Lung (tissue), 12 donors: ENCODE results near the gene CYP27B1. TPM values are rescaled to one million over a fixed set of nuclear protein-coding genes. Genes with fewer than 3 reads are reported as not detected.

Experiments
- ATAC-seq: fragments of 200-7000 bp; cut with Tn5 transposase; one replicate; pipeline ENCODE4 v1.9.1; 2020; ENCODE audit warnings: moderate number of reproducible peaks; ENCODE audit not compliant: insufficient read depth, low FRiP score
- DNase-seq, 3 donors: peaks; one replicate each; pipeline ENCODE4 v3.0.0-alpha.2; 2013 to 2017
- H3K27ac ChIP-seq, 2 donors: one replicate each; pipeline ENCODE4 v1.5.1; 2013; ENCODE audit warnings: mild to moderate bottlenecking in 2 of 2, moderate library complexity in 2 of 2, control low read depth in 1 of 2, inconsistent platforms in 1 of 2, low read depth in 1 of 2, low read length in 1 of 2
- H3K27me3 ChIP-seq, 3 donors: one replicate each; pipeline ENCODE4 v1.5.1; 2013; ENCODE audit warnings: low read length in 2 of 3; ENCODE audit not compliant: control insufficient read depth in 3 of 3, insufficient read depth in 3 of 3
- H3K36me3 ChIP-seq, 4 donors: one replicate each; pipeline ENCODE4 v1.5.1; 2013; ENCODE audit warnings: low read length in 4 of 4, mild to moderate bottlenecking in 1 of 4, moderate library complexity in 1 of 4; ENCODE audit not compliant: control insufficient read depth in 4 of 4, insufficient read depth in 4 of 4
- H3K4me1 ChIP-seq, 5 donors: one replicate each; pipeline ENCODE4 v1.5.1; 2013; ENCODE audit warnings: low read length in 5 of 5, mild to moderate bottlenecking in 2 of 5, moderate library complexity in 1 of 5; ENCODE audit not compliant: control insufficient read depth in 5 of 5, insufficient read depth in 5 of 5
- H3K4me3 ChIP-seq: one replicate; pipeline ENCODE4 v1.5.1; 2013; ENCODE audit warnings: mild to moderate bottlenecking, control low read depth, moderate library complexity
- H3K9ac ChIP-seq, 2 donors: one replicate each; pipeline ENCODE4 v1.5.1; 2013; ENCODE audit warnings: low read length in 2 of 2, control low read depth in 1 of 2; ENCODE audit not compliant: insufficient read depth in 1 of 2
- H3K9me3 ChIP-seq, 4 donors: one replicate each; pipeline ENCODE4 v1.5.1; 2013; ENCODE audit warnings: low read length in 3 of 4, mild to moderate bottlenecking in 1 of 4, moderate library complexity in 1 of 4; ENCODE audit not compliant: control insufficient read depth in 4 of 4, insufficient read depth in 3 of 4
- CTCF ChIP-seq: IDR thresholded peaks from 2 replicates; pipeline ENCODE4 v1.5.1; 2012; ENCODE audit warnings: mild to moderate bottlenecking; ENCODE audit errors: control extremely low read depth, extremely low read depth
- WGBS, 2 donors: extraction: QIAGEN DNeasy Blood & Tissue Kit; methylation state at CpG; one replicate each; pipeline ENCODE4 v1.1.7; 2013; 5-methylcytosine and 5-hydroxymethylcytosine counted together
- polyA plus RNA-seq, 2 donors: library from polyadenylated mRNA; stranded (reverse); fragments of 200-250 nt; gene quantifications; one replicate each; pipeline ENCODE4 v1.2.1, GENCODE V29; 2013
- total RNA-seq, 2 donors: library from RNA; depleted of rRNA in 1 of 2; stranded (reverse); fragments of >200 nt in 1 of 2; gene quantifications; one replicate each; pipeline ENCODE4 v1.2.1, GENCODE V29; 2014 to 2021
- donor health status: control.
- donor health status: control.
- donor health status: Bipolar disorder and iron deficiency.
- donor health status: healthy.
- donor health status: DM: yes; HTN: yes; CAD: no.

Gene CYP27B1
- total and polyA plus RNA-seq, 4 donors = 1.7 to 5.8 (median 3.6) TPM

GRCh38 chr12:57760347-57760982 lies 6.4 kb downstream of the CYP27B1 start:
- WGBS, 2 donors = 95 to 97% methylated on average over 3 of the region's 3 CpGs
- no peak overlapping the region for H3K4me3 ChIP-seq
- no peak overlapping the region for H3K9ac ChIP-seq
- peaks cover 0 to 18% (median 4%) of the 10 kb centered on the region in 5 donors for H3K4me1 ChIP-seq
- H3K9me3 ChIP-seq = peaks cover 0 to 5% (median 0%) of the 10 kb centered on the region in 4 donors
- peaks cover 0 to 30% (median 27%) of the 10 kb centered on the region in 3 donors for H3K27me3 ChIP-seq
- ATAC-seq = no peak
- H3K27ac ChIP-seq = no peak overlapping the region
- no peak for TF ChIP-seq CTCF
- H3K36me3 ChIP-seq = peaks cover 0 to 12% (median 0%) of the 10 kb centered on the region in 4 donors
- peak in 1 of 3 donors; percentile 55 for DNase-seq

GRCh38 chr12:57759360-57759980 lies 7.4 kb downstream of the CYP27B1 start:
- Histone ChIP-seq H3K9me3 (peaks cover 0 to 5% (median 0%) of the 10 kb centered on the region in 4 donors), H3K27me3 (peaks cover 0 to 20% (median 17%) of the 10 kb centered on the region in 3 donors), H3K9ac (no peak overlapping the region), H3K27ac (no peak overlapping the region), H3K4me1 (peaks cover 2 to 12% (median 4%) of the 10 kb centered on the region in 5 donors), H3K4me3 (no peak overlapping the region), H3K36me3 (peaks cover 0 to 12% (median 0%) of the 10 kb centered on the region in 4 donors)
- WGBS, 2 donors = 45 to 48% methylated on average over 3 of the region's 3 CpGs
- no peak for ATAC-seq
- no peak for DNase-seq
- peak; percentile 14 for TF ChIP-seq CTCF

GRCh38 chr12:57758552-57759359 lies 8.1 kb downstream of the CYP27B1 start:
- Histone ChIP-seq H3K36me3 (peaks cover 0 to 12% (median 0%) of the 10 kb centered on the region in 4 donors), H3K4me1 (peaks cover 3 to 18% (median 5%) of the 10 kb centered on the region in 5 donors), H3K27me3 (peaks cover 0 to 13% (median 10%) of the 10 kb centered on the region in 3 donors), H3K9me3 (peaks cover 0 to 5% (median 0%) of the 10 kb centered on the region in 4 donors), H3K27ac (no peak overlapping the region), H3K9ac (no peak overlapping the region), H3K4me3 (no peak overlapping the region)
- ATAC-seq (no peak), DNase-seq (no peak)
- 94 to 97% methylated on average over 25 of the region's 25 CpGs for WGBS, 2 donors
- TF ChIP-seq CTCF = no peak
